ENCODE results near the gene IFNA21. TPM values are rescaled to one million over a fixed set of nuclear protein-coding genes. Genes with fewer than 3 reads are reported as not detected.
A peak's percentile ranks its signal among the peaks of the same experiment; 100 is the strongest.
"Not testable (repeated sequence)": the region's sequence is repeated elsewhere in the genome, so short reads cannot be mapped to it uniquely, and the experiment has no call there.

IFNA21 gene
- total RNA-seq = not detected
- polyA plus RNA-seq = not detected
- total RNA-seq = 0 reads per million in 6 experiments

DNA sequence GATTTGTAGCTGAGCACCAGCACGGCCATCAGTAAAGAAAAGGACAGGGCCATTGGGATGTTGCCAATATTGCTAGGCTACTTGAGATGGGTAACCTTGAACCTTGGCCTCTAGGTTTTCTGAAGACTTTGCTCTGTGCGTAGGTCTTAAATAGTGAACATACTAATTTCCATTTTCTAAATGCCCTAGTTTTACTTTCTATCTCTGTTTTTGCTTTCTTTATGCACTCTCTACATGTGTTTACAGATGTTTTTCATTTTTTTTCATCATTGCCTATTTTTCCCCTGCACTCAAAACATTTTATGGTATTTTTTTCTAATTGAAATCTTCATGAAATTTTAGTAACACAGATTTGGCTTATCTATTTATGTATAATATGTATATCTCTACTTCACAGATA, at the start of gene IFNA21:
TSS of gene IFNA21 (minus strand) at position 101 of the 400 bp plus-strand sequence. CDS start at position 53, 48 bp downstream.
- ATAC-seq, DNase-seq, POLR2A ChIA-PET, H3K9me3 Mint-ChIP-seq, H3K27me3 Mint-ChIP-seq, H3K4me3 Mint-ChIP-seq, H3K36me3 Mint-ChIP-seq: not testable (repeated sequence)
- H3K27ac Mint-ChIP-seq = peak within 1 kb of the TSS in 1 of 10 donors; percentile 53
- peaks cover 7 to 20% (median 18%) of the 10 kb centered on the region in 4 donors for H3K4me1 Mint-ChIP-seq

- ATAC-seq = peak; percentile 53 to 54
- Mint-ChIP-seq H3K4me3 (peak overlapping the region; percentile 17 to 64 (median 48)), H3K27me3 (peaks cover 3 to 17% (median 8%) of the 10 kb centered on the region in 5 donors), H3K27ac (peak overlapping the region in 4 of 10 donors; percentile 10 to 68 (median 52))
- POLR2A ChIA-PET, H3K4me1 Mint-ChIP-seq, H3K9me3 Mint-ChIP-seq, H3K36me3 Mint-ChIP-seq: not testable (repeated sequence)
- DNase-seq = peak in 2 of 10 donors; percentile 11 to 25
Observed at GRCh38 chr9:21213411-21214326, 47.2 kb upstream of the IFNA21 start.

DNA sequence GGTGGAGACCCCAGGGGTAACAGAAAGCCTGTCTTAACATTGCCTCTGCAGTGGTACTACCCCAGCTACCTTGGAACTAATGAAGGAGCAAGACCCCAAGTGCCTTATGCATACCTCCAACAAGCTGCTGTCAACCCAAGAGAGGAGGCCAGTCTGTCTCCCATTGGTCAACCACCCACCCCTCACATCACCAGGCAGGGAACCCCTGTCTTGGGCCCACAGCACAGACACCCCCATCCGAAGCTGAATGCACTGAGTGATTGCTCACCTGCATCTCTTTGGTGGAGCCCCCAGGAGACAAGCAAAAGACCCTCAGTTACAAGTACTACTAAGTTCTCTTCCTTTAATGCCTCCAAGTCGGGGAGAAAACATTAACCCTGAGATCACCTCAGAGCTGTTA, 45.7 kb upstream of the IFNA21 start:
- H3K4me1 Mint-ChIP-seq, H3K36me3 Mint-ChIP-seq, ATAC-seq, H3K27me3 Mint-ChIP-seq, DNase-seq, H3K9me3 Mint-ChIP-seq, POLR2A ChIA-PET, H3K4me3 Mint-ChIP-seq: not testable (repeated sequence)
- H3K27ac Mint-ChIP-seq = peak overlapping the region in 1 of 10 donors; percentile 35

DNA sequence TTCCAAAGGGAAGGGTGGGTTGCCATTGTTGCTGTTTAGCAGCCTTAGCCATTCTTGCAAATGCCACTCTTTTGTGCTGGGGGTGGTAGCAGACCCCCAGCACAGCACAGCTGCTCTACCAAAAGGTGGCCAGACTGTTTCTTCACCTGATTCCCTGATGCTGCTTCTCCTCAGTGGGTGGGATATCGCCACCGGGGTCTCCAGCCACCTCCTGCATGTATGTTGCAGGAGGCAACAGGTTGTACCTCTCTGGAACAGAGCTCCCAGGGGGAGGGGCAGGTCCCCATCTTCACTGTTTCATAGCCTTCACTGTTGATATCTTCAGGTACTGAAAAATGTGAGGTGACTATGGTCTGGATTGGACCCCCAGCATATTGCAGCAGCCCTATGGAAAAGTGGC, 44.3 kb upstream of the IFNA21 start:
- H3K4me3 Mint-ChIP-seq, ATAC-seq, H3K9me3 Mint-ChIP-seq, H3K27me3 Mint-ChIP-seq, H3K36me3 Mint-ChIP-seq, H3K27ac Mint-ChIP-seq, H3K4me1 Mint-ChIP-seq, DNase-seq, POLR2A ChIA-PET: not testable (repeated sequence)

GRCh38 chr9:21210311-21210710, 43.9 kb upstream of the IFNA21 start:
- H3K27me3 Mint-ChIP-seq = peaks cover 6 to 9% (median 8%) of the 10 kb centered on the region in 5 donors
- no peaks in the 10 kb centered on the region for H3K36me3 Mint-ChIP-seq
- ATAC-seq (no peak), DNase-seq (no peak)
- peaks cover 2 to 6% (median 3%) of the 10 kb centered on the region in 4 donors for H3K4me1 Mint-ChIP-seq
- POLR2A ChIA-PET = no interaction called here
- peaks cover 0 to 3% (median 0%) of the 10 kb centered on the region in 9 donors for H3K9me3 Mint-ChIP-seq
- H3K27ac Mint-ChIP-seq = no peak overlapping the region
- no peak overlapping the region for H3K4me3 Mint-ChIP-seq

DNA sequence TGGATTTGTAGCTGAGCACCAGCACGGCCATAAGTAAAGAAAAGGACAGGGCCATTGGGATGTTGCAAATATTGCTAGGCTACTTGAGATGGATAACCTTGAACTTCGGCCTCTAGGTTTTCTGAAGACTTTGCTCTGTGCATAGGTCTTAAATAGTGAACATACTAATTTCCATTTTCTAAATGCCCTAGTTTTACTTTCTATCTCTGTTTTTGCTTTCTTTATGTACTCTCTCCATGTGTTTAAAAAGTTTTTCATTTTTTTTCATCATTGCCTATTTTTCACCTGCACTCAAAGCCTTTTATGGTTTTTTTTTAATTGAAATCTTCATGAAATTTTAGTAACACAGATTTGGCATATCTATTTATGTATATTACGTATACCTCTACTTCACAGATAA, 40.6 kb upstream of the IFNA21 start, which contains the start of gene IFNA10:
TSS of gene IFNA10 (minus strand) at position 101 of the 400 bp plus-strand sequence. CDS start at position 55, 46 bp downstream.
- ATAC-seq, H3K4me3 Mint-ChIP-seq, H3K9me3 Mint-ChIP-seq, H3K4me1 Mint-ChIP-seq, H3K36me3 Mint-ChIP-seq, H3K27ac Mint-ChIP-seq, POLR2A ChIA-PET, DNase-seq: not testable (repeated sequence)
- H3K27me3 Mint-ChIP-seq = peaks cover 3 to 19% (median 14%) of the 10 kb centered on the region in 5 donors

GRCh38 chr9:21205204-21205603, 38.7 kb upstream of the IFNA21 start:
- POLR2A ChIA-PET = no interaction called here
- DNase-seq = no peak
- no peak for ATAC-seq
- Mint-ChIP-seq H3K36me3 (no peaks in the 10 kb centered on the region), H3K9me3 (peaks cover 0 to 5% (median 0%) of the 10 kb centered on the region in 9 donors), H3K27ac (no peak overlapping the region), H3K27me3 (peaks cover 3 to 28% (median 15%) of the 10 kb centered on the region in 5 donors), H3K4me1 (peaks cover 0 to 2% (median 0%) of the 10 kb centered on the region in 4 donors), H3K4me3 (no peak overlapping the region)

DNA sequence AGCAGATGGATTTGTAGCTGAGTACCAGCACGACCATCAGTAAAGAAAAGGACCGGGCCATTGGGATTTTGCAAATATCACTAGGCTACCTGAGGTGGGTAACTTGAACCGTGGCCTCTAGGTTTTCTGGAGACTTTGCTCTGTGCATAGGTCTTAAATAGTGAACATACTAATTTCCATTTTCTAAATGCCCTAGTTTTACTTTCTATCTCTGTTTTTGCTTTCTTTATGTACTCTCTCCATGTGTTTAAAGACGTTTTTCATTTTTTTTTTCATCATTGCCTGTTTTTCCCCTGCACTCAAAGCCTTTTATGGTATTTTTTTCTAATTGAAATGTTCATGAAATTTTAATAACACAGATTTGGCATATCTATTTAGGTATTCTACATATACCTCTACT, 35.6 kb upstream of the IFNA21 start, which contains the start of gene IFNA7:
TSS of gene IFNA7 (minus strand) at position 101 of the 400 bp plus-strand sequence. CDS start at position 61, 40 bp downstream.
- ATAC-seq, H3K9me3 Mint-ChIP-seq, H3K4me3 Mint-ChIP-seq, DNase-seq, H3K36me3 Mint-ChIP-seq, H3K4me1 Mint-ChIP-seq, H3K27ac Mint-ChIP-seq, POLR2A ChIA-PET: not testable (repeated sequence)
- peaks cover 3 to 30% (median 15%) of the 10 kb centered on the region in 5 donors for H3K27me3 Mint-ChIP-seq

- H3K36me3 Mint-ChIP-seq, H3K4me1 Mint-ChIP-seq, H3K9me3 Mint-ChIP-seq: not testable (repeated sequence)
Observed at GRCh38 chr9:21194867-21195776, 28.7 kb upstream of the IFNA21 start.

GRCh38 chr9:21187487-21187886, 21.0 kb upstream of the IFNA21 start, which contains the start of gene IFNA4:
Gene IFNA4, minus strand, starts transcription at chr9:21187587. Its CDS starts 56 bp downstream, at chr9:21187531.
- DNase-seq, ATAC-seq, POLR2A ChIA-PET, H3K27me3 Mint-ChIP-seq, H3K9me3 Mint-ChIP-seq, H3K27ac Mint-ChIP-seq, H3K36me3 Mint-ChIP-seq, H3K4me3 Mint-ChIP-seq: not testable (repeated sequence)
- H3K4me1 Mint-ChIP-seq = peaks cover 8 to 13% (median 12%) of the 10 kb centered on the region in 4 donors

More at GRCh38 chr9:21194867-21195776, 28.7 kb upstream of the IFNA21 start:
- H3K27me3 Mint-ChIP-seq, H3K27ac Mint-ChIP-seq, POLR2A ChIA-PET: not testable (repeated sequence)
- peak overlapping the region; percentile 33 to 78 (median 56) for H3K4me3 Mint-ChIP-seq
- peak in 7 of 10 donors; percentile 6 to 57 (median 43) for DNase-seq
- peak; percentile 91 to 97 for ATAC-seq

GRCh38 chr9:21182810-21183736, 16.6 kb upstream of the IFNA21 start:
- ATAC-seq (peak; percentile 82 to 87), DNase-seq (peak in 4 of 10 donors; percentile 22 to 32 (median 31))
- H3K4me3 Mint-ChIP-seq, H3K36me3 Mint-ChIP-seq, H3K27me3 Mint-ChIP-seq, H3K9me3 Mint-ChIP-seq, POLR2A ChIA-PET: not testable (repeated sequence)
- Mint-ChIP-seq H3K4me1 (peaks cover 8 to 13% (median 11%) of the 10 kb centered on the region in 4 donors), H3K27ac (peak overlapping the region in 4 of 10 donors; percentile 24 to 58 (median 40))

Data from naive thymus-derived CD8-positive, alpha-beta T cell (primary cell).